HG03575 (cell line): Measurements from ENCODE around the gene CELF2.
A peak's percentile ranks its signal among the peaks of the same experiment; 100 is the strongest.

Source experiments
- ATAC-seq: cut with Tn5 transposase; IDR thresholded peaks from one replicate; pipeline ENCODE4 v1.9.1; 2021; ENCODE audit not compliant: unreplicated experiment, insufficient number of reproducible peaks, low FRiP score; ENCODE audit errors: extremely low read depth

The CELF2 gene

DNA sequence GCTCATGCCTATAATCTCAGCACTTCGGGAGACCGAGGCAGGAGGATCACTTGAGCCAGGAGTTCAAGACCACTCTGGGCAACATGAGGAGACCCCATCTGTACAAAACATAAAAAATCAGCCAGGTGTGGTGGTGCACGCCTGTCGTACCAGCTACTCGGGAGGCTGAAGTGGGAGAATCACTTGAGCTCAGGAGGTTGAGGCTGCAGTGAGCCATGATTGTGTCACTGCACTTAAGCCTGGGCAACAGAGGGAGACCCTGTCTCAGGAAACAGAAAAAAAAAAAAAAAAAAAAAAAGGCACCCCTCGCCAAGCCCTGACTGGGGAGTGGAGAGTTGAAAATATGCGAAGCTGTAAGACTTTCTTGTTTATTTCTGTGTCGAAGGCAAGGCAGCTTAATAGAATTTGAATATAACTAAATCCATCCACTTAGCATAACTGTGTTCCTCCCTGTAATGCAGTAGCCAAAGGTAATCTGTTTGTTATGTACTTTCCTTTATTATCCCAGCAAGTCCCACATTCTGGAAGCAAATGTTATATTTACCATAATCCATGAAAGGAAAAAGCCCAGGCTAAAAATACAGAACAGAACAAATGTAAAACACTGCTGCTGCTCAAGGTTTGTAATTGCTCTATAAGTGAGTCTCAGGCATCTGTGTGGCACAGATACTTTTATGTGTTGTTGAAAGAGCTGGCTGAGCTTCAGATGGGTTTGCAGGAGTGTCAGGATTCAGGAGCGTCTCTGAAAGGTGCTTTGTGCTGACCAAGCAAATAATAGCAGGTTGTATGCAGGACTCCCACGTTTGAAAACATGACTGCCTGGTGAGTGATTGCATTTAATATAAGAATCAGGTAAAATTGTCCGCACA lies 127.2 kb downstream of the CELF2 start:
- ATAC-seq: peak; percentile 9

DNA sequence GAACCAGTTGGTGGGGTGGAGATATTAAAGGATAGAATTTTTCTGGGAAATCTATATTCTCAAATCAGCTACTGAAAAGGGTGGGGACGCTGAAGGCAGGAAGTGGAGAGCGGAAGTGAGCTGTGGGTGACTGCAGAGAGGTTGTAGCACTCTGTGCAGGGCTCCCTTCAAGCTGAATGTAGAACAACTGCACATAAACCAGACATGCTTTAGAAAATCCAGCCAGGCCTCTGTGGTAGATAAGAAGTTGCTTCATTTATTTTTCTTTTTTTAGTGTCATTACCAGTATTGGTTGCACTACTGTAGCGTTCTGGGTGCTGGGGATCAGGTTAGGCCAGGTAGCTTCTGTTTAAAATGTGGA lies 127.8 kb downstream of the CELF2 start:
- peak; percentile 32 for ATAC-seq

DNA sequence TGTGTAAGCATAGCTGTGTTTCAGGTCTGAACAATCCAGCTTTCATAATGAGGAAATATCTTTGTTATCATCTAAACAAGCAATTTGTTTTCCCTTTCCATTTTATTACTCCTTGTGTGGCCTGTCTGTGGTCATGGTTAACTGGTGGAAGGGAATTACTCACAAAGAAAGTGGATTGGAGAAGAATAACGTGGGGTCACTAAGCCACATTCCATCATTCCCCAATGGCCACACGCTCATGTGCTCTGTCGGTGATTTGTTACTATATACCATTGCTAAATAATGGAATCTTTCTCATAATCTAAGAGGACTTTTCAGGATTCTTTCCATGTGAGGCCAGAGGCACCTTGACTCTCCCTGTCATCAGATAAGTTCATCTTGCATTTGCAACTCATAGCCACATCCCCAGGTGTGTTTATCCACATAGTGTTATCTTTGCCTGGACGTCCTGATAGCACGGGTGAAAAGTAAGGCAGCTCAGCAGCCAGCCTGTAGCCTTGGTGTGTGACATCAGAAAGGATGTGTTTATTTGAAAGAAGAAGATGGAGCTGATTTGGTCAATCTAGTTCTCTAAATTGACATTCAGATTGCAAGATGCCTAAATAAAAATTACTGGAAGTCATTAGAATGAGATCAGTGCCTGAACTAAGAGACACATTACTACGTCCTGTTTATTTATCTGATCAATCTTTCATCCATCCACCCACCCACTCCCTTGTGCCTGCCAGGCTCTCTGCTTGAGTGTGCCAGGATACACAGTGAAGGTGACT lies 128.9 kb downstream of the CELF2 start:
- no peak for ATAC-seq

DNA sequence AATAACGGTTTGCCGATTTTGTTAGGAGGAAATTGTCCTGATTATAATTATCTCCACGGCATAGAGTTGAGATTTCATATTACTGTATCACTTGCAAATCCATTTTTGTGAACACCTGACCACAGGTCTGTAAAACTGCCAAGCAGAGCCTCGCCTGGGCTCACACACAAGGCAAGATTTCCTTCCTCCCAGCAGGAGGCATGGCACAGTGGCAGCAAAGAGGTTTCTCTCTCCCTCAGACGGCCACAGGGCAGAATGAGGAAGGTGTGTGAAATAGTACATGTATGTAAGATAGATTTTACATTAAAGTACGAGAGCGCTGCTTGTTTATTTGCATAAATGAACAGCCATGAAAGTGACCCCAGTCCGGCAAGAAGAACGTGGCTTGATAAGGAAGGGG lies 130.1 kb downstream of the CELF2 start:
- ATAC-seq: no peak

DNA sequence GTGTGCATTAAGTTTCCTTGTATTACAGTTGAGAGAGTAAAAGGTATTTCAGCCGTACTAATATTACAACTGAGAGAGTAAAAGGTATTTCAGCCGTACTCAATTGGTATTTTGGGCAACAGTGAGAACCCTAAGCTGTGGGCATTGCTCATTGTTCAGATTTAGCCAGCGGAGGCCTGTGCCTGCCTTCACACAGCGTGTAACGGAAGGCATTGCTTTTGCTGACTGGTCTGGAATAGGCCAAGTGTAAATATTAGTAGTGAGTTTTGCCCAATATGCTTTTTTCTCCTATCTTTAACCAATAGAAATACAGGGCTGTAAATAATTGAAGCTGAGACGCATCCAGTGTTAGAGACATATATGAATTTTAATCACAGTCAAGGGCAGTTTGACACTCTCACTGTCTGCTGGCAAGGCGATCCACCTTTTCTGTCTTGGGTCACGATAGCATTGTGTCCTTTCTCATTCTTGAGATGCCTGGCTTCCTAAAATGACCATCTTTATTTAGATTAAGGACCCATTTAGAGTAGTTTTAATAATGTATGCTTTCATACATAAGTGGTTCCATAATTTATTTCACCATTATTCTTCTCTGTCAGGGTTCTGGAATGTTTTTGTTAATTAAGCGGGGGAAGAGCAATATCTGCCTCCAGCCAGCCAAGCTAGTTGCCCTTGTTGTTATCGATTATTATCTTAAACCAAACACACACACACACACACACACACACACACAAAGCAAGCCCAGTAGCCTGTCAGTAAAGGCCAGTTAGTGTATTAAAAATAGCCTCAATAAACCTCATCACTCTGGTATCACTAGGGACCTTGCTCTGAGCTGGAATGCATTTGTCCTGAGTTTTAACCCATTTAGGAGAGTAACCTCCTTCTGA lies 130.7 kb downstream of the CELF2 start:
- no peak for ATAC-seq

DNA sequence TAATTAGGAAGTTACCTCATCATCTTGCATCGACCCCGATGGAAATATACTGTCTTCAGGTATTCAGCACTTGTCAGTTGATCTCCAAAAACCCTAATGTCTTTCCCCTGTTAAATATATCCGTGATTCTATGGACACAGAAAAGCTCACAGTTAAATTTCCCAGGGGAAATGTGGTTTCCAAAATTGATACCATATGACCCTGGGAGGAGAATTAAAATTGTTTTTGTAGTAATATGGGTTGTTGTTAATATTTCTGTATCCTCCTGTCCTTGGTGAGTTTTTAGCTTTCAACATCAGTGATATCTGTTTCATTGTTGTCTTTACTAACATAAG lies 132.1 kb downstream of the CELF2 start:
- no peak for ATAC-seq

DNA sequence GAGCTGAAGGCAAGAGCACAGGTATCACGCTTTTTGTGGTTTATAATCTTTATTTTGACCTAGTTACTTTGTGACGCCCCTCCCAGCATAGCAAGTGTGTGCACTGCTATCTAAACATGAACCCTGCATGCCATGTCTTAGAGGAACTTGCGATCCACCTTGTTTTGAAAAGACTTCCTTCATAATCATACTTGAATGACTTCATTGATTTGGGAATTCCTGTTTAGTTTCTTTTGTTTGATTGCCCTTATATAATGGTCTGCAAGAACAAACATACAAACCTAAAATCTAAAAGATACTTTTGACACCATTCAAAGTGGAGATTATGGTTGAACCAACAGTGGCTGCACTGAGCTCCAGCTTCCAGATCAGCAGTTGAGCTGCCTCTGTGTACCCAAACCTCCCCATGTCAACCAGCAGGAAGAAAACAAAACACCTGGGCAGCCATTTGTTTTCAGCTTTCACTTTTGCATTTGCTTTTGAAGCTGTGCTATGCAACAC lies 132.6 kb downstream of the CELF2 start:
- no peak for ATAC-seq

DNA sequence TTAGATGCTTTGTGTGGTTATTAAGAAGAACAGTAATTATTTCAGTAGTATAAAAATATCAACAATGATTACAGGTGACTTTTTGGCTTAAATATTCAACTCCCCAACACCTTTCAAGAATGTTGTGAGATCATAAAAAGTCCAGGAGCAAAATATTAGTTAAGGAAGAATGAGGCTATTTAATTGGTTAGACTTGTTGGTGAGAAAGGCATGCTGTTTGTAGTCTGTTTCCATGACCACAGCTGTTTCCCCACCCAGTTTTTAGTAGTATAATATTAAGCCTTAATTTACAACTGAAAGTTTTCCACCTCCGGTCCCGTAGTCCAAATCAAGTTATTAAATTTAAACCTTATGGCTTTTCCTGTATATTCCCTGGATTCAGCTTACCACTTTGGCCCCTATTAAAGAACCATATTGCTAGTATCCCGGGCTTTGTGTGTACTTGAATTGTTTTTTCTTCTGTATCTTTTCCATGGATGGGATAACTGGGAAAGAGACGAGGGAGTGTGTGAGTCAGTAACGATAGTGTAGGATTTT lies 133.3 kb downstream of the CELF2 start:
- no peak for ATAC-seq

DNA sequence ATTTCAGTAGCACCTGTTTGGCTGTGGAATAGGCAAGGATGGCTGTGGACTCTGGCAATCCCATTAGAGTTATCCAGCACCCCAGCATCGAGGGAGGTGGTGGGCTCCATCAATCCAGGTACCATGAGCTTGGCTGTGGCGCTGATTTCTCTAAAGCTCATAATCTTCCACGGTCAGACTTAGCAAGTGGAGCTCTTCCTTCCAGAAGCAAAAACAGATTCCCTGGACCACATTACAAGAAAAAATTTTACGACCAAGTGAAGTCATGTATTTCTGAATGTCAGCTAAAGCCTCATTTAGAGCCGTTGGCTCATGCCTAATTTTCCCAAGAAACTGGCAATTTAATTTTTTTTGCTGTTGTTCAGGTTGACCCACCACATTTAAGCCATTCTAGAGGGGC lies 135.1 kb downstream of the CELF2 start:
- no peak for ATAC-seq

DNA sequence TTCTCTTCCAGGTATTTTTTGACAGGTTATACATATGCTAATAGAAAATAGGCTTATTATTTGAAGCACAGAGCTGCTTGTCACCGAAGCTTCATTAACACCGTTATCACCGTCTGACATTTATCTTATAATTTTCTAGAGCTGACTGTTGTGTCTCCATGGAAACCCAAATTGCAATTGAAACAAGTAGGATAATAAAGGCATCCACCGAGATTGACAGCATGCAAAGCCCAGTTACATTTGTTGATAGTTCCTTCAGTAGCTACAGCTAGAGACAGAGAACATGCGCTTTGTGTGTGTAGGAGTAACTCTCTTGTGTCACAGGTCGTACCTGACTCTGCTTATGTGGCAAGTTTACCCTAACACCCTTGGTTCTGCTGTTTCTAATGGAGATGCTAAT lies 135.6 kb downstream of the CELF2 start:
- ATAC-seq: no peak

DNA sequence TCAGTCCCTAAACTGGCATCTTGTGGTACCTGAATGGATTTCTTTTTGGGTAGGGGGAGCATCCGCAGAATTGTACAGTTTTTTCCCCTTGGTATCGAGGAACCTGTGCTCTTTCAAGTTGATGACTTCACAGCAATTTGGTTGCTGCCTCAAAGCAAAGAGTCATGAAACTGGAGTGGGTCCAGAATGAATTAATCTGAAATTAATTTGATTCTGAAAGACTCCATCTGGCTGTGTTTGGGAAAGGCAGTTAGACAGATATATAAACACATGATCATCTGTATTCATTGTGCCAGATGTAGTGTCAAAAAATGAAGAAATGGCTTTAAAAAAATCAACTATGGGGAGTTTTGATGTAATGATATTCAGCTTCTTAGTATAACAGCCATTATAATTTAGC lies 136.1 kb downstream of the CELF2 start:
- no peak for ATAC-seq

DNA sequence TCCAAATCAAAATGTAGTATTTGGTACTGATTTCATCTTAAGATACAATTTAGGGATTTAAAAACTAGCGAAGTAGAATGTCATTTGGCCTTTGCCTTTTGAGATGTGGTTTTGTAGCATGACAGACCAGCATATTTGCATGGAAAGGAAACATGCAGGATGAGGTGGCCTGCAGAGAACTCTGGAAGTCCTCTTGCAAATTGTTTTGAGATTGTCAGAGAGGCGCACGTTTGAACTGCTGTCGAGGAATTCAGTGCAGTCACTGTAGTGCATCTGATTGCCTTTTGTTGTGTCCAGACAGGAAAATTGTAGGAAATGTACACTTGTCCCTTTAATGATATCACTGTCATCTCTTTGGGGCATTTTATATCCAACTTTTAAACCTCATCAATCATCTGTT lies 136.7 kb downstream of the CELF2 start:
- no peak for ATAC-seq

DNA sequence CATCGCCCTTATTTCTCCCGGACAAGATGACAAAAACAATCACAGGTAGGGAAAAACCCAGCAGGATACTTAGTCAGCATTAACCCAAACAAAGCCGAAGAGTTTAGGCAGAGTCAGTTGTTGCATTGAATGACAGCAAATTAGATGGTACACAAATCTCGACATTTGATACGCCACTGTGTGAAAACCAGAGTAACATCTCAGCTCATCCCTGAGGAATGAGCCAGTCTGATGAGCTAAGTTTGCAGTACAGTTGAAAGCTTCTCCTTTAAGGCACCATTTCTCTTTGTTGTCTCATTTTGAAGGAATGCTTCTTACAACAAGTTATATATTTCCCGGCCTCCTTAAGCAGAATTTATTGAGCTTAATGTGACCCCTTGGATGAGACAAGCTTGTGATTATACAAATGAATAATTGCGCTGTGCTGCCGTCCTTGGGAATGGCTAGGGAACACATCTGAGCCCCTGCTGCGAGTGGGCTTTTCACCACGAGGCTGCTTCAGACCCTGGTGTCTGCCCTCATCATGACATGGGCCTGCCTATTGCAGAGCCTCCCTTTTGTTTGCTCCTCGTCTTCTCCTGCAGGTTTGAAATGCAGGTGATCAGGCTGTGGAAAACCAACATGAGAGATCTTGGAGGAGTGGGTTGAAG lies 137.3 kb downstream of the CELF2 start:
- no peak for ATAC-seq

DNA sequence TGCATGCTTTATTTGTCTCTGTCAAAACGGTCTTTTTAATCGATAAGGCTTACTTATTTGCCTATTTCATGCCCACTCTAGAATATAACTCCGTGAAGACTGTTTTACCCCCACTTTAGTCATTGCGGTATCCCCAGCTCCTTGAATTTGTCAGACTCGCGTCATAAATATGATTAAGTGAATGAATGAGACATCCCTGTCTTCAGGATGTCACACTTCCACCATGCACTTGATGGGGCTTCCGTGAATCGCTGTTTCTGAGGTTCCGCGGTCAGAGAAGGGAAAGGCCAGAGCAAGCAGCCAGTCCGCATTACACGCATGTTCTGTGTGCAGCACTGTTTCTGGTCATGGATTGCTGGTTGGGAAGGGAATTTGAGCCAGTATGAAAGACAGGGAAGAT lies 138.8 kb downstream of the CELF2 start:
- ATAC-seq: no peak

DNA sequence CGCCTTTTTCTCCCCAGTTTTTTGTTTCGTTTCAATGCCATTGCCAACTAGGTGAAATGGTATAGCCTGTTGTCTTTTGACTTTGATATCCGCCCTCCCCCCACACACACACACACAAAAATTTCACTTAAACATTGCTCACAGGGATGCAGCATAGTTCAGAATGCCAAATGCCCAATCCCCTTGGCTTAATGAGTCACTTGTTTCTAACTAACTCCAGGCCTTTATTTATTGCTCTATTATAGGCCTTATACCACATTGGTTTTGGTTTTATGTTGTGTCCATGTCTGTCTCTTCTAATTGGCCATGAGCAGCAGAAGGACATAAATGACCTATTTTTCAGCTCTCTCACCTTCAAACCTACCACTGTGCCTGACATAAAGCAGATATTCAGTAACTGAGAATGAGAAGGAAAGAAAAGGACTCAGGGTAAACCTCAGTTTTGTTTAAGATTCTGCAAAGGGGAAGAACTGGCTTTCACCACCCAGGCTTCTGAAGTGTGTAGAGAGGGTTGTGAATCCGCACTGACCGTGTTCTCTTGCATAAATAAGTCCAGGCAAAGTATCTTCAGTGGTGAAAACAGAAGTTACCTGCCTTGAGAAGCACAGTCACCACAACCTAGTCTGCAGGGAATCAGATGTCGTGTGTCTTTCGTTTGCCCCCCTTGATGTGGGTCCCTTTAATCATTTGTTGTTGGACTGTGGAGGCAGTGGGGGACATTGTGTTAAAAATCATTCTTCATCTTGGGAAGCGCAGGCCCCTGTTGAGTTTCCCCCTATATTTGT lies 139.8 kb downstream of the CELF2 start:
- no peak for ATAC-seq

DNA sequence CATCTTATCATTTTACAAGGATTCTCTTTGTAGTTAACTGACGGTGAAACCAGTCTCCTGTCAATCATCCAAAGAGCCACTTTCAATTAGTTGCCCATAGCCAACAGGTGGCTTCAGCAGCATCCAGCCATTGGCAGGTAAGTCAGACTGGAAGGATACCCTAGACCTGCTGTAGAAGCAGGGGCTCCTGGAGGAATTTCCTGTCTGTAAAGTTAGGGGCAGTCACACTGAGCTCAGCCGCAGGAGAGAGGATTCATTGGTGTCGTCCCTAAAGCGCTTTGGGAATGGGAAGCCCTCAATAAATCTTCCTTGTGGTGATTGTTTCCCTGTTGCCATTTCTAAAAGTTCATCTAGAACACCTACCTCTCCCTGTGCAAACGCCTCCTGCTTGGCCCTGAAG lies 140.4 kb downstream of the CELF2 start:
- ATAC-seq: no peak

DNA sequence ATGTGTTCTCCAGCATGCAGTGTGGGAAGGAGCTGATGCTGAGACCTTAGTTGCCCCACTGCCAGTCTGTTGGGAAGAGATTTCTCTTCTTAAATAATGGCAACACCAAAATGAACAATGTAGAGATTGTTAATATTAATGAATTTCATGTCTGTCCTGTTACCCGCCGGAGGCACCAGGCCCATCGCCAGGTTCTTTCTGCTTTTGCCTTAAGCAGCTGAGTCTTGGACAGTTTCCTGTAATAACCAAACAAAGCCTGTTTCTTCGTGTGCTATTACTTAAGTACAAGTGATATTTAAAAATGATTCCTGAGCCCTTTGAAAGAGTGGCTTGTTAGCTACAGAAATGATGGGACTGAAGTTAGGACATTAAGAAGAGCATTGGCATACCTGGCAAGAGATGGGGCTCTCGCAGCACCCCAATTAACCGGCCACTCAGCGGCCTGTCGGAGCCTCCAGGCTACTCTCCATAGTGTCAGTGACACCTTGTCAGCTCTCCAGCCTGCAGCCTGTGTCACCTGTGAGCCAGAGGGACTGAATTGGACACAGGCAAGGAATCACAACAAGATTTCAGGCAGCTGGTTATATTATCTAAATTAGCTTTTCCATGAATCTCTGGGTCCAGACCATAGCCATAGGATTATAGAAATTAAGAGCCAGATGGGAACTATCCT lies 142.0 kb downstream of the CELF2 start:
- ATAC-seq: no peak

DNA sequence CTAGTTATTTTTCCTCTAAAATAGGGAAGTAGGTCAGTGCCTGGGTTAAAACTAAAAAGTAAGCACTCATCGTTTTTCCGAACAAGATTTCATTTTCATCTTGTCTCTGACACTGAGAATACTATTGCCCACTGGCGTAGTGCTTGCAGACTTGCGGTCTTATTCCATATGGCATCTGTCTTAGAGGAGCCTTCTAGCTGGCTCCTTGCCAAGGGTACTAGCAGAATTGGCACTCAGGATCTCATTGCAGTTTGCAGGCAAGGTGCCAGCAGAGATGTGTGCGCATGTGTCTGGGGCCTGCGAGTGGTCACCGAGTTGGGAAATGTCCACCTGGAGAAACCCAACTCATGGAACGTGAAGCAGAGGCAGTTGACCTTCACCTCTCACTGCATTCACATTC lies 143.4 kb downstream of the CELF2 start:
- no peak for ATAC-seq
